Ascending aorta (tissue), 2 donors: ENCODE data around the gene PHKG2. TPM values are rescaled to one million over a fixed set of nuclear protein-coding genes. Genes with fewer than 3 reads are reported as not detected.

ENCODE experiments used
- DNase-seq, 2 donors: peaks; one replicate each; pipeline ENCODE4 v3.0.0-alpha.2; 2019; ENCODE audit warnings: low spot score in 2 of 2
- H3K27ac ChIP-seq, 2 donors: fragments of 200-600 bp; sonication (generic); one replicate each; pipeline ENCODE4 v1.5.1; 2016 to 2017; ENCODE audit warnings: mild to moderate bottlenecking in 1 of 2
- H3K27me3 ChIP-seq: fragments of 200-600 bp; sonication (generic); one replicate; pipeline ENCODE4 v1.5.1; 2017
- H3K36me3 ChIP-seq, 2 donors: fragments of 200-600 bp; sonication (generic); one replicate each; pipeline ENCODE4 v1.5.1; 2016
- H3K4me1 ChIP-seq, 2 donors: fragments of 200-600 bp; sonication (generic); one replicate each; pipeline ENCODE4 v1.5.1; 2016 to 2017; ENCODE audit warnings: mild to moderate bottlenecking in 1 of 2
- H3K4me3 ChIP-seq, 2 donors: fragments of 200-600 bp; sonication (generic); one replicate each; pipeline ENCODE4 v1.5.1; 2016 to 2017; ENCODE audit warnings: mild to moderate bottlenecking in 1 of 2
- H3K9me3 ChIP-seq, 2 donors: fragments of 200-600 bp; sonication (generic); one replicate each; pipeline ENCODE4 v1.5.1; 2016
- CTCF ChIP-seq, 3 experiments: fragments of 200-600 bp in 2 of 3; fragments of 450-650 bp in 1 of 3; sonication (generic) in 2 of 3; IDR thresholded peaks; one replicate each; pipeline ENCODE4 v1.5.1; 2016 to 2019; ENCODE audit warnings: antibody characterized with exemption in 3 of 3, mild to moderate bottlenecking in 1 of 3, moderate library complexity in 1 of 3
- intact Hi-C: fragments of 100-400 bp; cut with DNase I; formaldehyde crosslinking; loops from one replicate; pipeline ENCODE4 v1.15.1; 2023
- total RNA-seq: library from RNA; depleted of rRNA; stranded (reverse); fragments of >200 nt; gene quantifications from one replicate; pipeline ENCODE4 v1.1.0, GENCODE V29; 2016

Gene PHKG2
- total RNA-seq, 1 donor from 2014 or later: 78.8 TPM

DNA sequence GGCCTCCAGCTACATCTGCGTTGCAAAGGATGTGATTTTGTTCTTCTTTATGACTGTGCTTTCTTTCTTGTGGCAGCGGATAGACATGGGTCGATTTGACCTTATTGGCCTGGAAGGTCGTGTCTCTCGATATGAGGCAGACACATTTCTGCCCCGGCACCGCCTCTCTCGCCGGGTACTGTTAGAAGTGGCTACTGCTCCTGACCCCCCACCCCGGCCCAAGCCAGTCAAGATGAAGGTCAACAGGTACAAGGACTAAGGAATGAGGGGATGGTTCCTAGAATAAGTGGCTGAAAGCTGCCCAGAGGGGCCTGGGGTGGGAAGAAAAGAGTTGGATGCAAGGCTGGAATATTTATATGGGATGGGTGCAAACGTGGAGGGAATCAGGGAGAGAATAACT, 28.1 kb upstream of the PHKG2 start:
- no peak overlapping the region for H3K4me3 ChIP-seq
- H3K27ac ChIP-seq: no peak overlapping the region
- no peak for DNase-seq
- H3K4me1 ChIP-seq: no peaks in the 10 kb centered on the region
- no peaks in the 10 kb centered on the region for H3K9me3 ChIP-seq
- H3K36me3 ChIP-seq: peaks cover 93 to 98% of the 10 kb centered on the region in 2 donors
- H3K27me3 ChIP-seq: no peaks in the 10 kb centered on the region
- intact Hi-C loops: no loop called here
- TF ChIP-seq CTCF (IDR thresholded peaks at IDR 0.05): no peak

DNA sequence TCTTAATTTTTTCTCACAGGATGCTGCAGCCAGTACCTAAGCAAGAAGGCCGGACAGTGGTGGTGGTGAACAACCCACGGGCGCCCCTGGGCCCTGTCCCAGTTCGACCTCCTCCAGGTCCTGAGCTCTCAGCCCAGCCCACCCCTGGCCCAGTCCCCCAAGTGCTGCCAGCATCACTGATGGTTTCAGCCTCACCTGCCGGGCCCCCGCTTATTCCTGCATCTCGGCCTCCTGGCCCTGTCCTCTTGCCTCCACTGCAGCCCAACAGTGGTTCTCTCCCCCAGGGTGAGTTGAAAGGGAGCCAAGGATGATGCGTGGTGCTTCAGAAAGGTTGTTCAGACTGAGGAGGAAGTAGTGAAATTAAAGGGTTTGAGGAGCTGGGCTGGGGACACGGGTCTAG, 27.5 kb upstream of the PHKG2 start:
- Histone ChIP-seq H3K4me1 (no peaks in the 10 kb centered on the region), H3K36me3 (peaks cover 92 to 96% of the 10 kb centered on the region in 2 donors), H3K27me3 (no peaks in the 10 kb centered on the region), H3K27ac (no peak overlapping the region), H3K9me3 (no peaks in the 10 kb centered on the region), H3K4me3 (no peak overlapping the region)
- TF ChIP-seq CTCF (IDR thresholded peaks at IDR 0.05): no peak
- no peak for DNase-seq
- intact Hi-C loops: no loop called here

GRCh38 chr16:30721167-30721566, 27.1 kb upstream of the PHKG2 start:
- Histone ChIP-seq H3K4me1 (no peaks in the 10 kb centered on the region), H3K9me3 (no peaks in the 10 kb centered on the region), H3K27me3 (no peaks in the 10 kb centered on the region), H3K27ac (no peak overlapping the region), H3K36me3 (peaks cover 91 to 92% of the 10 kb centered on the region in 2 donors), H3K4me3 (no peak overlapping the region)
- intact Hi-C loops: no loop called here
- TF ChIP-seq CTCF (IDR thresholded peaks at IDR 0.05): no peak
- no peak for DNase-seq

- H3K4me3 ChIP-seq: no peak overlapping the region
- no peak for DNase-seq
- H3K27ac ChIP-seq: no peak overlapping the region
- peaks cover 87 to 92% of the 10 kb centered on the region in 2 donors for H3K36me3 ChIP-seq
- no peaks in the 10 kb centered on the region for H3K9me3 ChIP-seq
- no peaks in the 10 kb centered on the region for H3K4me1 ChIP-seq
- intact Hi-C loops: no loop called here
- TF ChIP-seq CTCF (IDR thresholded peaks at IDR 0.05): no peak
- no peaks in the 10 kb centered on the region for H3K27me3 ChIP-seq
Measured at GRCh38 chr16:30721606-30722005, 26.6 kb upstream of the PHKG2 start.

DNA sequence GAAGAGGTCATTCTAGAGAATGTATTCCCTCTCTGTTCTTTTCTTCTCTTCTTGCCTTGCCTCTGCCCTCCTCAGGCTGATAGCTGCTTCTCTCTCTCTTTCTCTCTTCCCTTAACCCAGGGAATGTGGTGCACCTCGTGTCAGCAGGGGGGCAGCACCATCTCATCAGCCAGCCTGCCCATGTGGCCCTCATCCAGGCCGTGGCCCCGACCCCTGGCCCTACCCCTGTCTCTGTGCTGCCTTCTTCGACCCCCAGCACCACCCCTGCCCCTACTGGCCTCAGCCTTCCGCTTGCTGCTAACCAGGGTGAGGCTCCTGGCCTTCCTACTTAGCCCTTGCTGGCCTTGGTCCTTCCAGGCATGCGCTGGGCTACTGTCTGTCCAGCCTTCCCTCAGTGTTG, 25.8 kb upstream of the PHKG2 start:
- no peaks in the 10 kb centered on the region for H3K9me3 ChIP-seq
- H3K4me3 ChIP-seq: no peak overlapping the region
- DNase-seq: no peak
- H3K27ac ChIP-seq: no peak overlapping the region
- no peaks in the 10 kb centered on the region for H3K27me3 ChIP-seq
- intact Hi-C loops: no loop called here
- no peak for TF ChIP-seq CTCF (IDR thresholded peaks at IDR 0.05)
- H3K4me1 ChIP-seq: no peaks in the 10 kb centered on the region
- peaks cover 79 to 88% of the 10 kb centered on the region in 2 donors for H3K36me3 ChIP-seq

- Histone ChIP-seq H3K4me1 (no peaks in the 10 kb centered on the region), H3K4me3 (no peak overlapping the region), H3K9me3 (no peaks in the 10 kb centered on the region), H3K36me3 (peaks cover 74 to 86% of the 10 kb centered on the region in 2 donors), H3K27me3 (no peaks in the 10 kb centered on the region), H3K27ac (no peak overlapping the region)
- intact Hi-C loops: no loop called here
- no peak for TF ChIP-seq CTCF (IDR thresholded peaks at IDR 0.05)
- no peak for DNase-seq
Measured at GRCh38 chr16:30722916-30723315, 25.3 kb upstream of the PHKG2 start.
